ENCODE data around the gene RBM20. TPM values are rescaled to one million over a fixed set of nuclear protein-coding genes. Genes with fewer than 3 reads are reported as not detected.
A peak's percentile ranks its signal among the peaks of the same experiment; 100 is the strongest.

The RBM20 gene
- total RNA-seq, 1 donor from 2014 or later: 0.58 TPM

DNA sequence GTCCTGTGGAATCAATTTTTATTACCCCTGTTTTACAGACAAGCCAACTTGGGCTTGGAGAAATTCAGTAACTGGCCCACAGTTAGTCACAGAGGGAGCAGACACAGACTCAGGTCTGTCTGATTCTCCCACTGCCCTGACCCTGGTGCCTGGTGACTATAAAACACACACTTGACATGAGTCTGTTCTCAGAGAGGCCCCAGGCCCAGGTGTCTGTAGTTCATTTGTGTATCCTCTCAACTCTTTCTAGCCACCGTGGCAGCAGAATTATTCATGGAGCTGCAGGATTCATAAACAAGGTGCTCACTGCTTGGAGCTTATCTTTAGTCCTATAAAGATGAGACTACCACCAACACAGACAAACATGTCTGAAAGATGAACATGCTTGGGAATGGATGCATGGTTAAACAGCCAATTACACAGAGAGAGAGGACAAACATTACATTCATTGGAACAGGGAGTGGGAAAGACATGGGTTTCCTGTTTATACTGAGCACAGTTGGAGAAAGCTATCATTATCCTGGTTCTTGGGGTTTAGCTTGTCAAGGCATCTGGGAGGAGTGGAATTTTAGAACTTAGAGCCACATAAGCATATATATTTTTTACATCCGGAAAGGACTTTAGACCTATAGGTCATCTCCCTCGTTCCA is 148.5 kb downstream of the RBM20 start:
- Mint-ChIP-seq H3K4me3 (no peak overlapping the region), H3K4me1 (peaks cover 41% of the 10 kb centered on the region), H3K27me3 (ENCODE audit: low read depth) (no peaks in the 10 kb centered on the region), H3K9me3 (no peaks in the 10 kb centered on the region), H3K36me3 (ENCODE audit: low read depth) (no peaks in the 10 kb centered on the region), H3K27ac (ENCODE audit: unreplicated experiment) (no peak overlapping the region)
- no peak for DNase-seq (ENCODE audit: low read depth, low spot score)
- TF ChIP-seq, protein P1, sequence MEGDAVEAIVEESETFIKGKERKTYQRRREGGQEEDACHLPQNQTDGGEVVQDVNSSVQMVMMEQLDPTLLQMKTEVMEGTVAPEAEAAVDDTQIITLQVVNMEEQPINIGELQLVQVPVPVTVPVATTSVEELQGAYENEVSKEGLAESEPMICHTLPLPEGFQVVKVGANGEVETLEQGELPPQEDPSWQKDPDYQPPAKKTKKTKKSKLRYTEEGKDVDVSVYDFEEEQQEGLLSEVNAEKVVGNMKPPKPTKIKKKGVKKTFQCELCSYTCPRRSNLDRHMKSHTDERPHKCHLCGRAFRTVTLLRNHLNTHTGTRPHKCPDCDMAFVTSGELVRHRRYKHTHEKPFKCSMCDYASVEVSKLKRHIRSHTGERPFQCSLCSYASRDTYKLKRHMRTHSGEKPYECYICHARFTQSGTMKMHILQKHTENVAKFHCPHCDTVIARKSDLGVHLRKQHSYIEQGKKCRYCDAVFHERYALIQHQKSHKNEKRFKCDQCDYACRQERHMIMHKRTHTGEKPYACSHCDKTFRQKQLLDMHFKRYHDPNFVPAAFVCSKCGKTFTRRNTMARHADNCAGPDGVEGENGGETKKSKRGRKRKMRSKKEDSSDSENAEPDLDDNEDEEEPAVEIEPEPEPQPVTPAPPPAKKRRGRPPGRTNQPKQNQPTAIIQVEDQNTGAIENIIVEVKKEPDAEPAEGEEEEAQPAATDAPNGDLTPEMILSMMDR (conservative IDR thresholded peaks at IDR 0.05): no peak

GRCh38 chr10:110793128-110793812 is 149.1 kb downstream of the RBM20 start:
- no peak overlapping the region for H3K27ac Mint-ChIP-seq (ENCODE audit: unreplicated experiment)
- no peak for DNase-seq (ENCODE audit: low read depth, low spot score)

DNA sequence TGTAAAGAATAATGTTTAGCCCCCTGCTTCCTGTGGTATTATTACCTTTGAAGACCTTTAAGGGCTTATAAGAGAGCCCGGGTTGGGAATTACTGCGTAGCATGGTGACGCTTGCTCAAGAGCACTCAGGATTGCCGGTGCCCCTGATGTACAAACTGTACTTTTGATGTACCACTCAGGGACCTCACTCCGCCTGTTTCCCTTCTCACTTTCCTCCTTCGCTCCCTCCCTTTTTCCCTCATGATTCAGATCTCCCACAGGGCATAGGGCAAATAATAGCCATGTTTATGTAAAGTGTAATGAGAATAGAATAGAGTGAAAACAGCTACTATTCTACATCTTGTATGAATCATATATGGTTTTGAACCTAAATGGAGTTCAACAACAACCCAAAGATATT is 149.8 kb downstream of the RBM20 start:
- TF ChIP-seq, protein P1 (conservative IDR thresholded peaks at IDR 0.05): no peak
- Mint-ChIP-seq H3K27me3 (ENCODE audit: low read depth) (no peaks in the 10 kb centered on the region), H3K27ac (ENCODE audit: unreplicated experiment) (no peak overlapping the region), H3K36me3 (ENCODE audit: low read depth) (no peaks in the 10 kb centered on the region), H3K9me3 (no peaks in the 10 kb centered on the region), H3K4me1 (peaks cover 41% of the 10 kb centered on the region), H3K4me3 (no peak overlapping the region)
- no peak for DNase-seq (ENCODE audit: low read depth, low spot score)

More at GRCh38 chr10:110793128-110793812, 149.1 kb downstream of the RBM20 start:
- H3K9me3 Mint-ChIP-seq: no peaks in the 10 kb centered on the region
- H3K36me3 Mint-ChIP-seq (ENCODE audit: low read depth): no peaks in the 10 kb centered on the region
- no peak overlapping the region for H3K4me3 Mint-ChIP-seq
- no peaks in the 10 kb centered on the region for H3K27me3 Mint-ChIP-seq (ENCODE audit: low read depth)
- TF ChIP-seq, protein P1 (conservative IDR thresholded peaks at IDR 0.05): no peak
- peaks cover 41% of the 10 kb centered on the region for H3K4me1 Mint-ChIP-seq

- H3K36me3 Mint-ChIP-seq (ENCODE audit: low read depth): no peaks in the 10 kb centered on the region
- TF ChIP-seq, protein P1 (conservative IDR thresholded peaks at IDR 0.05): no peak
- H3K27ac Mint-ChIP-seq (ENCODE audit: unreplicated experiment): peak overlapping the region; percentile 83
- H3K4me1 Mint-ChIP-seq: peaks cover 41% of the 10 kb centered on the region
- no peak overlapping the region for H3K4me3 Mint-ChIP-seq
- H3K27me3 Mint-ChIP-seq (ENCODE audit: low read depth): no peaks in the 10 kb centered on the region
- DNase-seq (ENCODE audit: low read depth, low spot score): peak; percentile 19
- no peaks in the 10 kb centered on the region for H3K9me3 Mint-ChIP-seq
These were observed 150.7 kb downstream of the RBM20 start for GRCh38 chr10:110794808-110795207.

GRCh38 chr10:110797416-110797815 is 153.3 kb downstream of the RBM20 start:
- Mint-ChIP-seq H3K4me3 (no peak overlapping the region), H3K27me3 (ENCODE audit: low read depth) (no peaks in the 10 kb centered on the region), H3K4me1 (peaks cover 30% of the 10 kb centered on the region), H3K9me3 (no peaks in the 10 kb centered on the region), H3K27ac (ENCODE audit: unreplicated experiment) (no peak overlapping the region), H3K36me3 (ENCODE audit: low read depth) (no peaks in the 10 kb centered on the region)
- TF ChIP-seq, protein P1 (conservative IDR thresholded peaks at IDR 0.05): no peak
- no peak for DNase-seq (ENCODE audit: low read depth, low spot score)
